Caco-2 (cell line): ENCODE measurements around the gene SLC27A4. TPM values are rescaled to one million over a fixed set of nuclear protein-coding genes. Genes with fewer than 3 reads are reported as not detected.

Experiments used
- Bru-seq: library from RNA; stranded (reverse); fragments of 400-500 nt; gene quantifications from one replicate; lab custom pipeline; 2021; lab: Mats Ljungman, UMichigan
- BruChase-seq, 2 experiments: library from RNA; stranded (reverse); fragments of 400-500 nt; gene quantifications; one replicate each; lab custom pipeline; 2021; lab: Mats Ljungman, UMichigan
- BruUV-seq: library from RNA; stranded (reverse); fragments of 400-500 nt; replicated peaks from 2 replicates; lab custom pipeline; 2021; lab: Mats Ljungman, UMichigan
- CTCF ChIA-PET: fragments of 300-600 bp; sonication (Branson Sonifier 250); formaldehyde crosslinking; loops from one replicate; lab custom pipeline; 2022; ENCODE audit warnings: antibody characterized with exemption; lab: Charles Lee
- POLR2A ChIA-PET: fragments of 300-600 bp; sonication (Branson Sonifier 250); formaldehyde crosslinking; loops from one replicate; lab custom pipeline; 2022; ENCODE audit warnings: antibody characterized with exemption; lab: Charles Lee
- DNase-seq, 2 experiments: peaks; one replicate each; pipeline versions ENCODE4 v3.0.0 to v3.0.0-alpha.2; 2020 to 2022
- H3K27me3 ChIP-seq: replicated peaks from 2 replicates; pipeline ENCODE4 v1.6.0; 2011; ENCODE audit warnings: low read length; ENCODE audit not compliant: control insufficient read depth, insufficient read depth
- H3K36me3 ChIP-seq: 2 replicates; pipeline ENCODE4 v1.5.1; 2011; ENCODE audit warnings: low read length; ENCODE audit not compliant: control insufficient read depth, insufficient read depth
- H3K4me1 ChIP-seq: fragments of 250-450 bp; sonication (Bioruptor Pico); 2 replicates; pipeline ENCODE4 v1.5.1; 2020; ENCODE audit warnings: mild to moderate bottlenecking
- H3K4me3 ChIP-seq: 2 replicates; pipeline ENCODE4 v1.5.1; 2011; ENCODE audit warnings: low read depth, mild to moderate bottlenecking, control low read depth, low read length
- H3K9me3 ChIP-seq: fragments of 250-450 bp; sonication (Bioruptor Pico); 2 replicates; pipeline ENCODE4 v1.5.1; 2020; ENCODE audit warnings: mild to moderate bottlenecking, moderate library complexity
- H3K27ac Mint-ChIP-seq: one replicate; pipeline ENCODE4 v1.8.0; 2022; ENCODE audit warnings: mixed read lengths; ENCODE audit not compliant: unreplicated experiment
- H3K27me3 Mint-ChIP-seq: one replicate; pipeline ENCODE4 v1.8.0; 2022; ENCODE audit warnings: mixed read lengths; ENCODE audit not compliant: insufficient read depth, unreplicated experiment
- H3K36me3 Mint-ChIP-seq: one replicate; pipeline ENCODE4 v1.8.0; 2022; ENCODE audit warnings: mild to moderate bottlenecking, mixed read lengths; ENCODE audit not compliant: insufficient read depth, unreplicated experiment
- H3K4me1 Mint-ChIP-seq: one replicate; pipeline ENCODE4 v1.8.0; 2022; ENCODE audit warnings: low read depth, mixed read lengths; ENCODE audit not compliant: unreplicated experiment
- H3K4me3 Mint-ChIP-seq: one replicate; pipeline ENCODE4 v1.8.0; 2022; ENCODE audit warnings: mild to moderate bottlenecking, moderate library complexity, mixed read lengths; ENCODE audit not compliant: unreplicated experiment
- H3K9me3 Mint-ChIP-seq: one replicate; pipeline ENCODE4 v1.8.0; 2022; ENCODE audit warnings: mixed read lengths; ENCODE audit not compliant: unreplicated experiment
- CTCF ChIP-seq, 2 experiments: fragments of 200-600 bp in 1 of 2; IDR thresholded peaks; 1 replicate in 1 of 2; 2 replicates in 1 of 2; pipeline versions ENCODE4 v1.5.1 to v1.8.0; 2011 to 2022; ENCODE audit warnings: antibody characterized with exemption in 1 of 2, control low read depth in 1 of 2, inconsistent platforms in 1 of 2, low read depth in 1 of 2, low read length in 1 of 2, mild to moderate bottlenecking in 1 of 2, moderate library complexity in 1 of 2; ENCODE audit not compliant: insufficient read depth in 1 of 2, severe bottlenecking in 1 of 2, unreplicated experiment in 1 of 2
- intact Hi-C: fragments of 100-400 bp; cut with micrococcal nuclease; formaldehyde crosslinking; loops from one replicate; pipeline ENCODE4 v1.10.0; 2022; ENCODE audit not compliant: unreplicated experiment
- long read RNA-seq: library from polyadenylated mRNA; stranded (forward); transcript quantifications from one replicate; pipeline ENCODE4 v2.0.0, GENCODE V29; 2022
- total RNA-seq: library from RNA; stranded (reverse); gene quantifications from 2 replicates; pipeline ENCODE4 v1.2.3, GENCODE V29; 2022

Gene SLC27A4
- total RNA-seq = 21.1 and 22.8 TPM in 2 replicates
- percentile 48 among the genes with signal in this experiment for Bru-seq, nascent RNA
- percentile 56 among the genes with signal in this experiment for BruChase-seq, experiment 1, labeled RNA remaining after a 2-hour chase
- BruChase-seq, experiment 2, labeled RNA remaining after a 6-hour chase = percentile 62 among the genes with signal in this experiment
- long read RNA-seq, transcript SLC27A4-201 (13 exons, 3,028 nt) = major isoform, 23 of 35 reads
- long read RNA-seq, partial matches to known transcripts = 7 of 35 reads
- long read RNA-seq, other reads (novel, unspliced or antisense) = 5 of 35 reads

DNA sequence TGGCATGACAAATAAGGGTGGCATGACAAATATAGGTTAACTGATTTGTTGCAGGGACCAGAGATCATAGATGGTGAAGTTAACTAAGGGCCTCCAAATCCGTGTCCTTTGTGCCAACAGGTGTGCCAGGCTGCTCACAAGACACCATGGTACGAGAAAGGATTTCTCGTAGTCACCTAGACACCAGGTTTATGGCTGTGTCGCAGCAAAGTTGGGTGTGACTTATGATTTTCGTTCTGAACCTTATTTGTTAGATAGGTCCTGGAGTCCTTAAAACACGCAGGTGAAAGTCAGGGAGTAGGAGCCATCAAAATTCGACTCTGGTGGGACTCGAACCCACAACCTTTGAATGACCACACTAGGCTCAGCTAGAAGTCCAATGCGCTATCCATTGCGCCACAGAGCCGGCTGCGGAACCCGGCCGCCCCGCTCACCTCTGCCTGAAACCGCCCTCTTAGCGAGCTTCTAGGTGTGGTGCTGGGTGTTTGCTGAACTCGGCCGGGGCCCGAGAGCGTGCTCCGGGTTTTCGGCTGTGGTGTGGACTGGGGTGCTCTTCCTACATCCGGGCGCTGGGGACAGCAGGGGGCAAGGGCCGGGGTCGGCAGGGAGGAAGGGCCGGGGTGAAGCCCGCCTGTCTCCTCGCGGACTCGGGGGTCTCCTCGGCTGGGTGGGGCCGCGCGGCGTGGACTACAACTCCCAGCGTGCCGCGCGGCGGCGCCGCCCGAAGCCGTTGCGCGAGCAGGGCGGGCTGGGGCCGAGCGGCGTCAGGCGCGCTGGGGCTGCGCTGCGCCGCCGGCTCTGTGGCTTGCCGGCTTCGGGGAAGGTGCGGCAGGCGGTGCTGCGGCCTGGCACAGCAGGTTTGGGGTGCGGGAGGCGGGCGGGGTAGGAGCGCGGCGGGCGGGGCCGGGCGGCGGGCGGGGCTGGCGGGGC lies at the start of gene SLC27A4:
Gene SLC27A4, plus strand, starts transcription at position 767 of the 930 bp plus-strand sequence. CDS start 2,606 bp downstream, outside the sequence.
- no peak for TF ChIP-seq CTCF (IDR thresholded peaks at IDR 0.05; ENCODE audit: insufficient read depth in 1 of 2, low read depth in 1 of 2, low read length in 1 of 2, severe bottlenecking in 1 of 2, unreplicated experiment in 1 of 2)
- H3K36me3 Mint-ChIP-seq = peaks cover 34% of the 10 kb centered on the region
- peak within 1 kb of the TSS; percentile 94 for H3K27ac Mint-ChIP-seq
- BruUV-seq = TSS peak; percentile 100
- intact Hi-C loops = loop anchor here (1.0 to 10.0 kb wide), 2 partner anchors 64 to 145 kb away; partner anchors contain the start of genes CIZ1, GOLGA2 and SWI5
- Histone ChIP-seq H3K4me3 (peak within 1 kb of the TSS; percentile 91), H3K36me3 (no peaks in the 10 kb centered on the region), H3K9me3 (no peaks in the 10 kb centered on the region), H3K4me1 (no peaks in the 10 kb centered on the region), H3K27me3 (no peaks in the 10 kb centered on the region)
- no peaks in the 10 kb centered on the region for H3K27me3 Mint-ChIP-seq
- no peaks in the 10 kb centered on the region for H3K4me1 Mint-ChIP-seq
- DNase-seq = peak; percentile 92
- ChIA-PET POLR2A (interaction anchor here (0.6 kb wide), 1 partner anchor 212 kb away, joined by 4 read pairs; the partner anchor contains the start of gene SPTAN1), CTCF (interaction anchor here (0.7 to 1.0 kb wide), 3 partner anchors 22 to 217 kb away, joined by 3 to 4 read pairs (median 3); partner anchors contain the start of gene URM1)
- no peaks in the 10 kb centered on the region for H3K9me3 Mint-ChIP-seq
- H3K4me3 Mint-ChIP-seq = peak within 1 kb of the TSS; percentile 81

- POLR2A ChIA-PET = no interaction called here
- Histone ChIP-seq H3K4me3 (no peak overlapping the region), H3K4me1 (peaks cover 17% of the 10 kb centered on the region), H3K9me3 (no peaks in the 10 kb centered on the region), H3K27me3 (no peaks in the 10 kb centered on the region), H3K36me3 (no peaks in the 10 kb centered on the region)
- no peaks in the 10 kb centered on the region for H3K9me3 Mint-ChIP-seq
- no peak overlapping the region for H3K4me3 Mint-ChIP-seq
- H3K27me3 Mint-ChIP-seq = no peaks in the 10 kb centered on the region
- H3K36me3 Mint-ChIP-seq = peaks cover 6% of the 10 kb centered on the region
- CTCF ChIA-PET = interaction anchor here (1.1 to 1.3 kb wide), 2 partner anchors 16 to 42 kb away, joined by 3 to 5 read pairs; partner anchors contain the start of genes GOLGA2 and SWI5
- no peak overlapping the region for H3K27ac Mint-ChIP-seq
- no TSS peak for BruUV-seq
- H3K4me1 Mint-ChIP-seq = peaks cover 6% of the 10 kb centered on the region
- intact Hi-C loops = no loop called here
- no peak for TF ChIP-seq CTCF (IDR thresholded peaks at IDR 0.05; ENCODE audit: insufficient read depth in 1 of 2, low read depth in 1 of 2, low read length in 1 of 2, severe bottlenecking in 1 of 2, unreplicated experiment in 1 of 2)
- no peak for DNase-seq
Observed at GRCh38 chr9:128292009-128292408, 48.3 kb upstream of the SLC27A4 start.

GRCh38 chr9:128293091-128293490 lies 47.2 kb upstream of the SLC27A4 start:
- Histone ChIP-seq H3K4me3 (no peak overlapping the region), H3K9me3 (no peaks in the 10 kb centered on the region), H3K36me3 (no peaks in the 10 kb centered on the region), H3K27me3 (no peaks in the 10 kb centered on the region), H3K4me1 (peaks cover 23% of the 10 kb centered on the region)
- POLR2A ChIA-PET = no interaction called here
- H3K36me3 Mint-ChIP-seq = peaks cover 6% of the 10 kb centered on the region
- H3K27ac Mint-ChIP-seq = no peak overlapping the region
- H3K27me3 Mint-ChIP-seq = no peaks in the 10 kb centered on the region
- CTCF ChIA-PET = no interaction called here
- peaks cover 6% of the 10 kb centered on the region for H3K4me1 Mint-ChIP-seq
- BruUV-seq = no TSS peak
- no peaks in the 10 kb centered on the region for H3K9me3 Mint-ChIP-seq
- intact Hi-C loops = no loop called here
- H3K4me3 Mint-ChIP-seq = no peak overlapping the region
- TF ChIP-seq CTCF (IDR thresholded peaks at IDR 0.05; ENCODE audit: insufficient read depth in 1 of 2, low read depth in 1 of 2, low read length in 1 of 2, severe bottlenecking in 1 of 2, unreplicated experiment in 1 of 2) = no peak
- DNase-seq = no peak
